ENCODE results near the gene ETV6. TPM values are rescaled to one million over a fixed set of nuclear protein-coding genes. Genes with fewer than 3 reads are reported as not detected.

ETV6 gene
- polyA plus RNA-seq, 2 of the 4 experiments (the other 2 are of a cell fraction) = 4.0 to 7.0 TPM

- no peak for TF ChIP-seq ZC3H11A (IDR thresholded peaks at IDR 0.05)
- TF ChIP-seq RFX5 (IDR thresholded peaks at IDR 0.05) = no peak
- no peak for TF ChIP-seq TP53 (CRISPR knock-in tag; IDR thresholded peaks at IDR 0.05)
- TF ChIP-seq FOSL2 (IDR thresholded peaks at IDR 0.05) = no peak
- TF ChIP-seq FOSL2 (CRISPR knock-in tag; IDR thresholded peaks at IDR 0.05) = no peak
- no peak for TF ChIP-seq CHD4 (IDR thresholded peaks at IDR 0.05; ENCODE audit: borderline replicate concordance)
These were observed 31.4 kb upstream of the ETV6 start (continued) for GRCh38 chr12:11618046-11618445.

DNA sequence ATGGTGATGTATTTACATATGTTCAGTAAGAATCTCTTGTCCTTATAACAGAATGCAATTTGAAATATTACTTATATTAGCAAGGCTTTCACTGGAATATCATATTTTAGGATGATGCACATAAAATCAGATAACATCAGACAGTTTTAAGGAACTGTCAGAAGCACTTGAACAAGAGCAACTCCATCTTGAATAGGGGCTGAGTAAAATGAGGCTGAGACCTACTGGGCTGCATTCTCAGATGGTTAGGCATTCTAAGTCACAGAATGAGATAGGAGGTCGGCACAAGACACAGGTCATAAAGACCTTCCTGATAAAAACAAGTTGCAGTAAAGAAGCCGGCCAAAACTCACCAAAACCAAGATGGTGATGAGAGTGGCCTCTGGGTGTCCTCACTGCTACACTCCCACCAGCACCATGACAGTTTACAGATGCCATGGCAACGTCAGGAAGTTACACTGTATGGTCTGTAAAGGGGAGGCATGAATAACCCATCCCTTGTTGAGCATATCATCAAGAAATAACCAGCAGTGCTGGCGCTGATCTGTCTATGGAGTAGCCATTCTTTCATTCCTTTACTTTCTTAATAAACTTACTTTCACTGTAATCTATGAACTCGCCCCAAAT is 27.6 kb upstream of the ETV6 start:
- 51% methylated on average over 5 of the region's 5 CpGs for WGBS (ENCODE audit: missing lambda C conversion rate)
- no peak overlapping the region for H3K4me3 ChIP-seq
- POLR2A ChIA-PET = no interaction called here
- FAIRE-seq (no peak), ATAC-seq (peak in 1 of 2 experiments; percentile 36; a peak in 3 of 6 replicates), DNase-seq (ENCODE audit: low read depth in 1 of 2, low spot score in 1 of 2) (peak in 1 of 2 experiments; percentile 23)
- no peak overlapping the region for H3K4me2 ChIP-seq
- H3K4me1 ChIP-seq = no peaks in the 10 kb centered on the region
- no peaks in the 10 kb centered on the region for H3K9me3 ChIP-seq
- no peak overlapping the region for H3K27ac ChIP-seq
- no peak for TF ChIP-seq ELK1 (IDR thresholded peaks at IDR 0.05; ENCODE audit: low read depth, low read length)
- no peak for TF ChIP-seq USF2 (IDR thresholded peaks at IDR 0.05)
- no peak for TF ChIP-seq TFCP2L1 (CRISPR knock-in tag; IDR thresholded peaks at IDR 0.05)
- no peak for TF ChIP-seq HOXB13 (CRISPR knock-in tag; IDR thresholded peaks at IDR 0.05; ENCODE audit: low read depth)
- TF ChIP-seq RAD21 (conservative IDR thresholded peaks at IDR 0.05 in 1 of 2, IDR thresholded peaks at IDR 0.05 in 1 of 2) = peak in 1 of 2 experiments; percentile 56; a peak in 3 of 5 replicates
- TF ChIP-seq EHF (CRISPR knock-in tag; IDR thresholded peaks at IDR 0.05) = no peak
- TF ChIP-seq KDM5A (IDR thresholded peaks at IDR 0.05) = no peak
- CTCF ChIA-PET = interaction anchor here (1.4 to 2.2 kb wide), 2 partner anchors 30 to 412 kb away, joined by 3 to 8 read pairs; no protein-coding TSS in a partner anchor

DNA sequence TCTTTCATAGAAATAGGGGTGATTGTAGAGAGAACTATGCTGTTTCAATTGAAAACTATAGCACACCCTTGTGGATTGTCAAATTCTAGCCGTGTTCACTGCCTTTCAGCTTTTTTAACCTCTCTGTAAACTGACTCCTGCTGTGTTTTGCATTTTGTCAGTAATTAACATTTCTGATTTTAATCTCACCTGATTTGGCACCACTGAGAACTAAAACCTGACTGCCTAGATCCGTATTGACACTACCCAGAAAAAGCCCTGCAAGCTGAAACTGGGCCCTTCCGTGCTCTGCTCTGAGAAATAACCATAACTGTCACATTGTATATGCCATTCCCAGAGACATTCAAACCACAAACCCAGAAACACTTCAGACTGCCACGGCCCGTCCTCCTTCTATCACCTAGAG is 26.6 kb upstream of the ETV6 start:
- Histone ChIP-seq H3K9me3 (no peaks in the 10 kb centered on the region), H3K4me2 (no peak overlapping the region), H3K4me1 (no peaks in the 10 kb centered on the region), H3K4me3 (no peak overlapping the region), H3K27ac (no peak overlapping the region)
- TF ChIP-seq MAFK (IDR thresholded peaks at IDR 0.05; ENCODE audit: partially characterized antibody) = no peak
- TF ChIP-seq POLR2A (IDR thresholded peaks at IDR 0.05; ENCODE audit: low read length) = no peak
- no peak for TF ChIP-seq ZNF302 (CRISPR knock-in tag; IDR thresholded peaks at IDR 0.05)
- no peak for TF ChIP-seq KDM1A (IDR thresholded peaks at IDR 0.05; ENCODE audit: low read depth)
- no peak for TF ChIP-seq RFX5 (IDR thresholded peaks at IDR 0.05)
- no peak for TF ChIP-seq TFCP2L1 (CRISPR knock-in tag; IDR thresholded peaks at IDR 0.05)
- TF ChIP-seq KDM5A (IDR thresholded peaks at IDR 0.05) = no peak
- no peak for TF ChIP-seq FOXS1 (CRISPR knock-in tag; IDR thresholded peaks at IDR 0.05)
- no peak for TF ChIP-seq RARB (CRISPR knock-in tag; IDR thresholded peaks at IDR 0.05)
- ChIA-PET POLR2A (no interaction called here), CTCF (interaction anchor here (1.4 to 2.2 kb wide), 3 partner anchors 31 to 411 kb away, joined by 3 to 8 read pairs (median 6); no protein-coding TSS in a partner anchor)
- DNase-seq (ENCODE audit: low read depth in 1 of 2, low spot score in 1 of 2) = no peak
- FAIRE-seq = no peak
- peak in 1 of 2 experiments; percentile 50; a peak in 2 of 6 replicates for ATAC-seq
- WGBS (ENCODE audit: missing lambda C conversion rate) = 69% methylated on average over 5 of the region's 5 CpGs

- Histone ChIP-seq H3K4me1 (no peaks in the 10 kb centered on the region), H3K27ac (no peak overlapping the region), H3K4me2 (no peak overlapping the region), H3K9me3 (no peaks in the 10 kb centered on the region), H3K4me3 (no peak overlapping the region)
- ChIA-PET POLR2A (no interaction called here), CTCF (interaction anchor here (0.5 to 2.2 kb wide), 5 partner anchors 11 to 410 kb away, joined by 3 to 8 read pairs (median 4); no protein-coding TSS in a partner anchor)
- FAIRE-seq (no peak), DNase-seq (ENCODE audit: low read depth in 1 of 2, low spot score in 1 of 2) (no peak), ATAC-seq (no peak)
- 36% methylated on average over 4 of the region's 4 CpGs for WGBS (ENCODE audit: missing lambda C conversion rate)
- no peak for TF ChIP-seq HEYL (CRISPR knock-in tag; IDR thresholded peaks at IDR 0.05)
- TF ChIP-seq GATA3 (IDR thresholded peaks at IDR 0.05; ENCODE audit: borderline replicate concordance) = no peak
- TF ChIP-seq KDM5A (IDR thresholded peaks at IDR 0.05) = no peak
- no peak for TF ChIP-seq EHF (CRISPR knock-in tag; IDR thresholded peaks at IDR 0.05)
- TF ChIP-seq RCOR1 (IDR thresholded peaks at IDR 0.05; ENCODE audit: low read depth, low read length) = no peak
- TF ChIP-seq, protein P1, sequence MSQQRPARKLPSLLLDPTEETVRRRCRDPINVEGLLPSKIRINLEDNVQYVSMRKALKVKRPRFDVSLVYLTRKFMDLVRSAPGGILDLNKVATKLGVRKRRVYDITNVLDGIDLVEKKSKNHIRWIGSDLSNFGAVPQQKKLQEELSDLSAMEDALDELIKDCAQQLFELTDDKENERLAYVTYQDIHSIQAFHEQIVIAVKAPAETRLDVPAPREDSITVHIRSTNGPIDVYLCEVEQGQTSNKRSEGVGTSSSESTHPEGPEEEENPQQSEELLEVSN (IDR thresholded peaks at IDR 0.05; ENCODE audit: borderline replicate concordance, low read depth) = no peak
- TF ChIP-seq, protein P2, sequence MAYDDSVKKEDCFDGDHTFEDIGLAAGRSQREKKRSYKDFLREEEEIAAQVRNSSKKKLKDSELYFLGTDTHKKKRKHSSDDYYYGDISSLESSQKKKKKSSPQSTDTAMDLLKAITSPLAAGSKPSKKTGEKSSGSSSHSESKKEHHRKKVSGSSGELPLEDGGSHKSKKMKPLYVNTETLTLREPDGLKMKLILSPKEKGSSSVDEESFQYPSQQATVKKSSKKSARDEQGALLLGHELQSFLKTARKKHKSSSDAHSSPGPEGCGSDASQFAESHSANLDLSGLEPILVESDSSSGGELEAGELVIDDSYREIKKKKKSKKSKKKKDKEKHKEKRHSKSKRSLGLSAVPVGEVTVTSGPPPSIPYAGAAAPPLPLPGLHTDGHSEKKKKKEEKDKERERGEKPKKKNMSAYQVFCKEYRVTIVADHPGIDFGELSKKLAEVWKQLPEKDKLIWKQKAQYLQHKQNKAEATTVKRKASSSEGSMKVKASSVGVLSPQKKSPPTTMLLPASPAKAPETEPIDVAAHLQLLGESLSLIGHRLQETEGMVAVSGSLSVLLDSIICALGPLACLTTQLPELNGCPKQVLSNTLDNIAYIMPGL (CRISPR knock-in tag; IDR thresholded peaks at IDR 0.05; ENCODE audit: borderline replicate concordance) = no peak
- no peak for TF ChIP-seq MAFK (IDR thresholded peaks at IDR 0.05; ENCODE audit: partially characterized antibody)
- TF ChIP-seq POLR2AphosphoS2 (conservative IDR thresholded peaks at IDR 0.05; ENCODE audit: low read length) = no peak
- TF ChIP-seq, protein P3, sequence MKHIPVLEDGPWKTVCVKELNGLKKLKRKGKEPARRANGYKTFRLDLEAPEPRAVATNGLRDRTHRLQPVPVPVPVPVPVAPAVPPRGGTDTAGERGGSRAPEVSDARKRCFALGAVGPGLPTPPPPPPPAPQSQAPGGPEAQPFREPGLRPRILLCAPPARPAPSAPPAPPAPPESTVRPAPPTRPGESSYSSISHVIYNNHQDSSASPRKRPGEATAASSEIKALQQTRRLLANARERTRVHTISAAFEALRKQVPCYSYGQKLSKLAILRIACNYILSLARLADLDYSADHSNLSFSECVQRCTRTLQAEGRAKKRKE (CRISPR knock-in tag; IDR thresholded peaks at IDR 0.05; ENCODE audit: low read depth) = no peak
- no peak for TF ChIP-seq HDAC2 (IDR thresholded peaks at IDR 0.05)
- TF ChIP-seq NPAS2 (CRISPR knock-in tag; IDR thresholded peaks at IDR 0.05; ENCODE audit: borderline replicate concordance) = no peak
These were observed 26.1 kb upstream of the ETV6 start for GRCh38 chr12:11623382-11623781.

Data from A549 (cell line).